SKM-1 treated with dmso at 0.1 percent for 144 hours (cell line): ENCODE measurements around the gene REN.

Source experiments
- DNase-seq: peaks from one replicate; lab custom pipeline; 2025; ENCODE audit not compliant: unreplicated experiment; lab: John Stamatoyannopoulos, UW

REN gene

DNA sequence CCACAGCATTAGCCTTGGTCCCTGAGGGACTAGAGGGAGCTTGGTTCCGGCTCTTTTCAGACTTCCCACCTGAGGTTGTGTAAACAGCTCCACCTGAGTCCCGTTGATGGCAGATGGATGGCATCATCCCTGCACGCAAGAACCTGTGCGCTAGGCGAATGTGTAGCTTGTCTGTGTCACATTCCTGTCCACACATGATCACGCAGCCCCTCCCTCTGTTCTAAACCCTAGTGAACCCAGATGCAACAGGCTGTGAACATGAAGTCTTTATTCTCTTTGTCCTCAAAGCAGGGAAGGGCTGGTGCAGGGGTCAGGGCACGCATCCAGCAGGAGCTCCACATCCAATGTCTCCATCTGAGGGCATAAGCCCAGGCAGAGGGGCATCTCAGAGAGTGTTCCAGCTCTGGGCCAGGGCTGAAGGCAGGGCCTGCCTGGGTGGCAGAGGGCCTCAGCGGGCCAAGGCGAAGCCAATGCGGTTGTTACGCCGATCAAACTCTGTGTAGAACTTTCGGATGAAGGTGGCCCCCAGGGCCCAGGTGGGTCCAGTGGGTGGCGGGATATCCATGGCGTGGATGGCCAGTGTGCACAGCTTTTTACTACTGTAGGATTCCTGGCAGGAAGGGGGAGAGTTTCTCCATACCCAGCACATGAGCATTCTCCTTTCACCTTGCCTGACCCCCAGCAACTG is 11.4 kb downstream of the REN start:
- DNase-seq: no peak

DNA sequence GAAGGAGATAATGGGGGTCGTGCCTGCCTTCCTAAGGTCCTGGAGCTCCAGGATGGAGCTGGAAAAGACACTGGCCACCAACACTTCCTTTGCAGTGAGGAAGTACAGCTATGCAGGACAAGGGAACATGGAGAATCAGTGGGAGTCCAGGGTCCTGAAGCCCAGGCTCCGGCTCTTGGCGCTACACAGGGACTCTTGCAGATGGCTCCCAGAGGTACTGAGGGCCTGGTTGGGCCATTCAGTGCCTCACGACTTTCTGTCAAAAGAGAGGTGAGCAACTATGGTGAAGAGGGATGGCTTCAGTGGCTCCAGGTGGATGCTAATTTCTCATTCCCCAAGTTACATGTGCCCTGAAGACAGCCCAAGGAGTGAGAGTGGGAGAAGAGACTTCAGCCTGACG is 12.5 kb downstream of the REN start:
- DNase-seq: no peak

- DNase-seq: no peak
Observed at GRCh38 chr1:204152310-204153044, 13.7 kb downstream of the REN start.

DNA sequence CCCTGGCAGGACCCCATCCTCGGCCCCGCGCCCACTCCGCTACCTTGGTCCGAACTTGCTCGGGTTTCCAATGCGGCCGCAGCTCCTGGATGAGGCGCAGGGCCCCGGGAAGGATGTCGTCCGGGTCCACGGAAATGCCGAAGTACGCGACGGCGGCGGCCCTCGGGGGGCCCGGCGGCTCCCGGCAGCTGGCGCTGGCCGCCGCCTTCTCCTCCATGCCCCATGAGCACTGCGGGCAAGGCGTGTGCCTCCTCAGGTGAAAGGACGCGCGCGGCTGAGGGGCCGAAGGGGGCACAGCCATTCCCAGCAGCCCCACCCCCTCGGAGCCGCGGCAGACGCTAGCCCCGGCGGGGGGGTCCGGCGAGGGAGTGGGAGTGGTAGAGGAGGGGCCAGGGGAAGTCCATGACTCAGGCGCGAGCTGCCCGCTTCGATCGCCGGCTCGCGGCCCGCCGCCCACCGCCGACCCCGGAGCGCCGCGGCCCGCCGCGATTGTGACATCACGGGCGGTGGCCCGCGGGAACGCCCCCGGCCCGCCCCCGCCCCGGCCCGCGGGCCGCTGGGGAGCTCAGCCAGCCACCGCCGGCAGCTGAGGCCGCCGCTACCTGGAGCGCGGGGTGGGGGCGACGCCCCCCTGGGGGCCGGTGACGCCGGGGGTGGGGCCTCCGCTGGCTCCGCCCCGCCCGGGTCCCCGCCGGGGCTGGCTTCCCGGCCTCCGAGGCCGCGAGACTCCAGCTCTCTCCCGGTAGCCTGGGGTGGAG is 14.4 kb downstream of the REN start, which contains the start of gene ETNK2:
Gene ETNK2, minus strand, starts transcription at position 493 of the 758 bp plus-strand sequence. Its CDS starts 192 bp downstream, at position 301.
- DNase-seq: no peak

- no peak for DNase-seq
Observed at GRCh38 chr1:204150702-204151551, 15.2 kb downstream of the REN start.

DNA sequence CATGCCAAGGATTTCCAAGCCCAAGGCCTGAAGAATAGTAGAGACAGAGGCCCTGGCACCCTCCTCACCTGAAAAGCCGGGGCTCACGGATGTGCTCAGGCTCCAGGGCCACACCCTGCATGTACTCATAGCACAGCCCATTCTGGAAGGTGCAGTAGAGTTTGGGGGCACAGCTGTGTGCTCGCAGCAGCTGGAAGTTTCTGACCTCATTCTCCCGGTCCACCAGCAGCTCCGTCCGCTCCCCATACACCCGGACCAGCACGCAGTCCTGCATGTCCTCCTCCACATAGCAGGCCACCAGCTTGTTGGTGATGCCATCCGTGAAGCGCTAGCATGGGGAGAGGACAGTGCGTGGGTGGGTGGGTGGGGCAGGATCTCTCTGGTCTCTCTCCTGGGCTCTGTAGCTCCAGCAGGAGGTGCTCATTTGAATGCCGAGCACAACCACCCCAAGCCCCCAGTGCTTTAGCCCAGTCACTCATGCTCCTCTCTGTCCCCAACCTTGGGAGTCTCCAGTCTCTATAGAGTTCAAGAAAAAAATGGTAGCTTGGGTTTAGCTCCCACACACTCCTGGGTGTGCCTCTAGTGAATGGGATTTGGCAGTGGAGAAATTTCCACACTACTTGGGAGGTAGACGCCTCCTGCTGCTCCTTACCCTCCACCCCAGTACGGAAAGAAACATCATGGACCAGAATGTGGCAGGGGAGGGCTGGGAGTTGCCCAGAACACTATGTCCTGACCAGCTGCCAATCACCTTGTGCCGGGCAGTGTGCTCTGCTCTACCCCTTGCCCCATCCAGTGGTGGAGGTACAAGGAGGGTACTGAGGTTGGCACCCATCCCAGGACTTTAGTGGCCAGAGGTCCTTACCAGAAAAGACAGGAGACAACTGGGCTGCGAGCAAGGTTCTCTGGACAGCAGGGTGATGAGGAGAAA is 16.2 kb downstream of the REN start:
- no peak for DNase-seq

GRCh38 chr1:204149107-204149506 is 17.0 kb downstream of the REN start:
- DNase-seq: no peak

DNA sequence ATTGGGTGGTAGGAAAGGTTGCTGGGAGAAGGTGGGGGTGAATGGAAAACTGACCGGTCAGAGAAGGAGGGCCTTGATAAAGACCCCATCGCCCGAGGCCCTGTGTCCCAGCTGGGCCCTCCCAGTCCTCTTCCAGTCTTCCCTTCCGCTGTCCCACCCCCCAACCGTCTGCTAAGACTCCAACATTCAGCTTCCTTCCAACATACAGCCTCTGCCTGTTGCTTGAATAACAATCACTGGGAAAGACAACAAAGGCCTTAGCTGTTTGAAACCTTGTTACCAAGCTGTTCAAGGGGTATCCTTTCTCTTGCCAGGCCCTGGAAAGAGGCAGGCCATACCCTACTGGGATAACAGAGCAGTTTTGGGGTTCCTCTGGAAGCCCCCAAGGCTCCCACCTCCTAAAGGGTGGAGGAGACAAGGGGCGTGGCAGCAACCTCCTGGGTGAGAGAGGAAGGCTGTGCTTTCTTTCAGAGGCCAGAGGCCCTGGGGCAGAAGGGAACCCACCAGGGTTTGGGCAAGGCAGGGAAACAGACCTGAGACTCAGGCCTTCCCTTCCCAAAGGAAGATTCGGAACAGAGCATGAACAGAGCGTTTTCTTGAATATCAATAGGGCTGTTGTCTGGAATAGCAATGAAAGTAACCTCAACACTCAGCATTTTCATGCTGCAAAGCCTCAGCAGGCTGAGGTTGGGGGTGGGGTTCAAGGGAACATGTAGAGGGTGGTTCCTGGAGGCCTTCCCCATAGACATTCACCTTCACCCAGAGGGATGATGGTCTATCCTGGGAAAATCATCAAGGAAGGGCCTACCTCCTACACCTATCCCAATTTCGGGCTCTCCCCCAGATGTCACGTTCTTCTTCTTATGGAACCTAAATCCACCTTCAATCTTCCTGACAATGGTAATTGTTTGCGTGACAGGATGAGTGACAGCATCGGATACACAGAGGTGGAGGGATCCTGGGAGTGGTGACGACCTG is 18.4 kb downstream of the REN start:
- DNase-seq: no peak

DNA sequence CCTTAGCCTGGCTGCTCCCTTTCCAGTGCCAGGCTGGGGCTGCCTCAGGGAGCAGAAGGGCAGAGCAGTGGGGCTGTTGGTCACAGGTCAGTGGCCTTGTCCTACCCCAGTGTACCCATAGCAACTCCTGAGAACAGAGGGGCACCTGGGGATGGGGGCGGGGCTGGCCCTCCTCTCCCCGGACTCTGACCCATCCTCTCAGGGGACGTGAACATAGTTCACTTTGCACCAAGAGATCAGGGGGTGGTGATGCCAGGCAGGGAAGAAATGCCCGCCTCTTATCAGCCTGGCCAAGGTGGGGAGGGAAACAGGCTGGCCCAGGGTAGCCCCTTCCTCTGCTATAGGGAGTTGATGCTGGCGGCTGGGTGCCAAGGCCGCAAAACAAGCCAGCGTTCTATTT is 19.2 kb downstream of the REN start:
- no peak for DNase-seq

GRCh38 chr1:204146309-204146708 is 19.8 kb downstream of the REN start:
- DNase-seq: no peak

- no peak for DNase-seq
Observed at GRCh38 chr1:204145033-204145504, 21.1 kb downstream of the REN start.

- DNase-seq: no peak
Observed at GRCh38 chr1:204143276-204144041, 22.7 kb downstream of the REN start.

DNA sequence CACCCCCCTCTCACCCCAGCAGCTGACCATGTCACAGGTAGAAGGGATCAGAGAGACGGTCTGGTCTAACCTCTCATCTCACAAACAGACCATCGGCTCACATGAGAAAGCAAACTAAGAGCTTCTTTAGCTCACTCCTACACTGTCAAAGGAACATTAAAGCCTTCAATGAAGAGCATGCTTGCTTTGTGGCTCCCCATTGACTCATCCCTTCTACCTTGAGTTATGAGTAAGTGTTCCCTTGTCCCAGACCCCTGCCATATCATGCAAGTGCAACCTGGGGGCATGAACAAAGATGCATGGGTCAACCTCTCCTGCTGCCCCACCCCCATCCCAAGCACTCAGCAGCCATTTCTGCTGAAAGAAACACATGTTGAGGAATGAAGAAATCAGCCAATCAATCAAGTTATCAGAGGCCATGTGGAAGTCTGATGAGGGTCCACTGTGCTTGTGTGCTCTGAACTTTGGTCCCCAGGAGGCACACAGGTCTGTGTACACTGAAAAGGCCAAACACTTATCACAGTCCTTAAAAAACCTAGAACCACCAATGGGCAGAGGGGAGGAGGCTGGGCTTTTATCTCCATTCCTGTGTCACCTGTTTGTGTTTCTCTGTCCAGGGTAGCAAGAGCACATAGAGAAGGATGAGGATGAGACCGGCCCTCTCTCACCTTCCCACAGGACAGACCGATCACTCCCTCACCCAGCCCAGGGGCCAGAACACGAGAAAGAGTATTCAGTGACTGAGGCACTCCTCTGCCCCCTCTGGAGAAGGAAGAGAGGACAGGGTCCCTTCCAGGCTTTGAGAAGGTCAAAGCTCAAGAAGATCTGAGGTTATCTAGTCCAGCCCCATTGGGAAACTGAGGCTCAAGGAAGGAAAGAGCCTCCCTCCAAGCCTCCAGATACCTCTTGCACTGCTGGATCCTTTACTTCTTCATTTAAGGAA is 23.8 kb downstream of the REN start:
- no peak for DNase-seq

GRCh38 chr1:204141131-204141530 is 25.0 kb downstream of the REN start:
- no peak for DNase-seq

- no peak for DNase-seq
Observed at GRCh38 chr1:204139952-204140351, 26.2 kb downstream of the REN start.

DNA sequence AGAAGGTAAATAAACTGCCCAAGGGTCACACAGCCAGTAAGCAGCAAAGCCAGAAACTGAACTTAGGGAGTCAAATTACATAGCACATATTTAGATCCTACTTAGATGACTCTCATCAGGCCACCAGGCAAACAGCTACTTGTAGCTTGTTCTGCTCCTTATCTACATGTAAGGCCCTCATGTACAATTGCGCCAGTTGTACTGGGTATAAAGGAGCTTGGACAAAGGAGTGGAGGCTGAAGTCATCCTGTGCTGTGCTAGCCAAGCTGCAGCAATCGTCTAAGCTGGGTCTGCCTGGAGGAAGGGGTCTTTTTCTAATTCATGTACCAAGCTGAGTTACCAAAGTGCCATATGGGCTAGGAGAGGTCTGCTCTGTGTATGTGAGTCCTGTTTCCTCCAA is 27.0 kb downstream of the REN start:
- no peak for DNase-seq

DNA sequence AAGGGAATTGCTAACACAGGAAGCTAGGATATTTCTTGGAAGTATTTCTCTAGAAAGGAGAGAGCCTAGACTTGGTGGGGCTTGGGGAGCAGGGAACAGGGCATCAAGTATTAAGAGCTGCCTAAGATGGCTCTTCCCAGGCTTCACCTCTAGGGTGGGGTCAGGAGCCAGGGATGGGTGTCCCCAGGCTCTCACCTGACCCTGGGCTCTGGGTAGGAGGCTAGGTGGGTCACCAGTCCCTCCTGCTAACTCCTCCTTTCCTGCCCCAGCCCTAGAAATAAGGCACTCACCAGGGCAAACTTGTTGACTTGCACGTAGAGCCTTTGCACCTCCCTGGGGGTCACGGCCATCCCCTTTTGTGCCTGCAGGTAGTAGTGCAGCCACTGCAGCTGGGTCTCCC is 29.3 kb downstream of the REN start:
- DNase-seq: no peak
